Measurements from ENCODE around the gene VPS51.

DNA sequence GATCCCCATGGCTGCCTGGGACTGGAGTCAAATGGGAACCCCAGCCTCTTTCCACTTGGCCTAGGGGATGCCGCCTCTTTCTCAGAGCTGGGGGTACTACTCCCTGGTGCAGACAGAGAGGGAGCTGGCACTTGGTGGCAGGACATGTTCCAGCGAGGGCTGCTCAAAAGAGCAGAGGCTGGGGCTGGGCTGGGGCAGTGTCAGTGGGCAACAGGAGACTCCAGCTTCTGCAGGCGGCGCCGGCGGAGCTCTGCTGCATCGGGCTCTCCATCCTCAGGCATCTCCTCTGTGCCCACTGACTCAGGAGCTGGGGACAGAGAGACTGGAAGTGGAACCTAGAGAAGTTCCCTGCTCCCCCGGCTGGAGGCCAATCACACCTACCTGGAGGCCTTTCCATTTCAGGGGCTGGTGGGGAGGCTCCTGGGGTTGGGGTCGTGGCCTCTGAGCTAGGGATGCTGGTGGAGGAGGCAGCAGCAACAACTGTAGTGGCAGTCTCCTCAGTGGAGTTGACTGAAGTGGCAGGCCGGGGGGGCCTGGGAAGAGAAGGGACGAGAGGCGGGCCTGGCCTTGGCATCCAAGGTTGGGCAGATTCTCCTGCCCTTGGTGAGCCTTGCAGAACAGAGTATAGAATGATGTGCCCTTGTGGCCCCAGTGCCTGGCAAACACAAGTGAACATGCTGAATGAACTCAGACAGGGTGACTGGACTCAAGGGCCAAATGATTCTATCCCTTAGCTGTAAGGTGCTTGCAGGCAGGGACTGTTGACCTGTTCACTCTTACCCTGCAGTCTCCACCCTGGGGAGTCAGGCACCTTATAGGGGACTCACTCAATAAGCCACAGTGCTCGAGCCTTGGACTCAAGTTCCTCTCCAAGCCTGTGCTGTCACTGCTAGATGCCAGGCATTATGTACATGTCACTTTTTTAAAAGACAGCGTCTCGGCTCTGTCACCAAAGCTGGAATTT, 32.5 kb downstream of the VPS51 start:
- TF ChIP-seq, protein P1, sequence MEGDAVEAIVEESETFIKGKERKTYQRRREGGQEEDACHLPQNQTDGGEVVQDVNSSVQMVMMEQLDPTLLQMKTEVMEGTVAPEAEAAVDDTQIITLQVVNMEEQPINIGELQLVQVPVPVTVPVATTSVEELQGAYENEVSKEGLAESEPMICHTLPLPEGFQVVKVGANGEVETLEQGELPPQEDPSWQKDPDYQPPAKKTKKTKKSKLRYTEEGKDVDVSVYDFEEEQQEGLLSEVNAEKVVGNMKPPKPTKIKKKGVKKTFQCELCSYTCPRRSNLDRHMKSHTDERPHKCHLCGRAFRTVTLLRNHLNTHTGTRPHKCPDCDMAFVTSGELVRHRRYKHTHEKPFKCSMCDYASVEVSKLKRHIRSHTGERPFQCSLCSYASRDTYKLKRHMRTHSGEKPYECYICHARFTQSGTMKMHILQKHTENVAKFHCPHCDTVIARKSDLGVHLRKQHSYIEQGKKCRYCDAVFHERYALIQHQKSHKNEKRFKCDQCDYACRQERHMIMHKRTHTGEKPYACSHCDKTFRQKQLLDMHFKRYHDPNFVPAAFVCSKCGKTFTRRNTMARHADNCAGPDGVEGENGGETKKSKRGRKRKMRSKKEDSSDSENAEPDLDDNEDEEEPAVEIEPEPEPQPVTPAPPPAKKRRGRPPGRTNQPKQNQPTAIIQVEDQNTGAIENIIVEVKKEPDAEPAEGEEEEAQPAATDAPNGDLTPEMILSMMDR (IDR thresholded peaks at IDR 0.05), result no peak
- TF ChIP-seq POLR2A (IDR thresholded peaks at IDR 0.05; ENCODE audit: low read depth) (no peak), POLR2AphosphoS5 (IDR thresholded peaks at IDR 0.05) (no peak), EP300 (IDR thresholded peaks at IDR 0.05) (no peak)

Data from esophagus muscularis mucosa (tissue), 4 donors.